Trophoblast cell (in vitro differentiated cells and primary cell): ENCODE results near the gene NRL.

Experiments
- DNase-seq, 2 donors: peaks; one replicate each; pipeline ENCODE4 v3.0.0-alpha.2; 2016
- H2AFZ ChIP-seq: 2 replicates; pipeline ENCODE4 v1.6.1; 2013; ENCODE audit warnings: low read length, moderate library complexity, mild to moderate bottlenecking; ENCODE audit not compliant: insufficient read depth, poor library complexity
- H2AK5ac ChIP-seq: 2 replicates; pipeline ENCODE4 v1.6.1; 2013; ENCODE audit warnings: mild to moderate bottlenecking, low read length
- H2BK120ac ChIP-seq: 2 replicates; pipeline ENCODE4 v1.6.1; 2013; ENCODE audit warnings: low read length, mild to moderate bottlenecking, moderate library complexity; ENCODE audit not compliant: insufficient read depth, poor library complexity
- H2BK12ac ChIP-seq: 2 replicates; pipeline ENCODE4 v1.6.1; 2013; ENCODE audit warnings: mild to moderate bottlenecking, low read length, moderate library complexity
- H2BK5ac ChIP-seq: 2 replicates; pipeline ENCODE4 v1.6.1; 2013; ENCODE audit warnings: low read length, low read depth, moderate library complexity, mild to moderate bottlenecking; ENCODE audit not compliant: poor library complexity
- H3K14ac ChIP-seq: 2 replicates; pipeline ENCODE4 v1.6.1; 2013; ENCODE audit warnings: mild to moderate bottlenecking, low read length
- H3K18ac ChIP-seq: 2 replicates; pipeline ENCODE4 v1.6.1; 2013; ENCODE audit warnings: mild to moderate bottlenecking, low read length
- H3K23ac ChIP-seq: 2 replicates; pipeline ENCODE4 v1.6.1; 2013; ENCODE audit warnings: low read length
- H3K27ac ChIP-seq: 2 replicates; pipeline ENCODE4 v1.5.1; 2013; ENCODE audit warnings: low read depth, mild to moderate bottlenecking, inconsistent platforms, low read length, moderate library complexity
- H3K27me3 ChIP-seq: 2 replicates; pipeline ENCODE4 v1.6.1; 2013; ENCODE audit warnings: inconsistent platforms, mild to moderate bottlenecking, low read length, moderate library complexity; ENCODE audit not compliant: insufficient read depth
- H3K36me3 ChIP-seq, 2 experiments: 1 replicate in 1 of 2; 2 replicates in 1 of 2; pipeline ENCODE4 v1.6.1; 2013; ENCODE audit warnings: low read length in 2 of 2, mild to moderate bottlenecking in 2 of 2, moderate library complexity in 1 of 2; ENCODE audit not compliant: insufficient read depth in 2 of 2, control insufficient read depth in 1 of 2
- H3K4ac ChIP-seq: 2 replicates; pipeline ENCODE4 v1.6.1; 2013; ENCODE audit warnings: low read depth, mild to moderate bottlenecking, low read length, moderate library complexity
- H3K4me1 ChIP-seq, 2 experiments: 1 replicate in 1 of 2; 2 replicates in 1 of 2; pipeline ENCODE4 v1.6.1; 2013; ENCODE audit warnings: low read length in 2 of 2, mild to moderate bottlenecking in 2 of 2, moderate library complexity in 1 of 2; ENCODE audit not compliant: insufficient read depth in 2 of 2, control insufficient read depth in 1 of 2
- H3K4me2 ChIP-seq: 2 replicates; pipeline ENCODE4 v1.6.1; 2013; ENCODE audit warnings: inconsistent platforms, mild to moderate bottlenecking, low read length, moderate library complexity
- H3K4me3 ChIP-seq: 2 replicates; pipeline ENCODE4 v1.5.1; 2013; ENCODE audit warnings: mild to moderate bottlenecking, low read depth, low read length, inconsistent platforms
- H3K79me1 ChIP-seq: one replicate; pipeline ENCODE4 v1.6.1; 2013; ENCODE audit warnings: low read length
- H3K79me2 ChIP-seq: 2 replicates; pipeline ENCODE4 v1.6.1; 2013; ENCODE audit warnings: low read length, mild to moderate bottlenecking; ENCODE audit not compliant: control insufficient read depth, insufficient read depth, poor library complexity
- H3K9ac ChIP-seq: 2 replicates; pipeline ENCODE4 v1.6.1; 2013; ENCODE audit warnings: mild to moderate bottlenecking, low read length
- H3K9me3 ChIP-seq: 2 replicates; pipeline ENCODE4 v1.6.1; 2013; ENCODE audit warnings: low read depth, mild to moderate bottlenecking, control low read depth, inconsistent platforms, low read length; ENCODE audit not compliant: insufficient read depth
- H4K12ac ChIP-seq: 2 replicates; pipeline ENCODE4 v1.6.1; 2013; ENCODE audit warnings: low read depth, mild to moderate bottlenecking, low read length, moderate library complexity
- H4K8ac ChIP-seq: 2 replicates; pipeline ENCODE4 v1.6.1; 2013; ENCODE audit warnings: low read depth, mild to moderate bottlenecking, low read length, moderate library complexity
- H4K91ac ChIP-seq: one replicate; pipeline ENCODE4 v1.6.1; 2013; ENCODE audit warnings: low read depth, mild to moderate bottlenecking, low read length, moderate library complexity
- WGBS: extraction: QIAGEN DNeasy Blood & Tissue Kit; methylation state at CpG from one replicate; pipeline ENCODE4 v1.1.7; 2013; ENCODE audit warnings: missing lambda C conversion rate; ENCODE audit not compliant: insufficient read length, insufficient coverage; ENCODE audit errors: extremely low coverage; 5-methylcytosine and 5-hydroxymethylcytosine counted together

NRL gene

GRCh38 chr14:24137529-24138395, 23.0 kb upstream of the NRL start:
- peaks cover 8% of the 10 kb centered on the region for H3K79me2 ChIP-seq
- H3K14ac ChIP-seq, result no peak overlapping the region
- no peak overlapping the region for H2AFZ ChIP-seq
- H2BK5ac ChIP-seq, result no peak overlapping the region
- H3K23ac ChIP-seq, result no peak overlapping the region
- H2BK12ac ChIP-seq, result no peak overlapping the region
- peaks cover 13% of the 10 kb centered on the region for H3K79me1 ChIP-seq
- no peak for DNase-seq
- H3K27ac ChIP-seq, result no peak overlapping the region
- no peak overlapping the region for H4K12ac ChIP-seq
- H2AK5ac ChIP-seq, result no peak overlapping the region
- WGBS, result no CpG with 5 or more reads among the region's 8 CpGs
- no peak overlapping the region for H2BK120ac ChIP-seq
- H4K8ac ChIP-seq, result no peak overlapping the region
- no peak overlapping the region for H3K4me3 ChIP-seq
- H3K27me3 ChIP-seq, result no peaks in the 10 kb centered on the region
- H3K18ac ChIP-seq, result no peak overlapping the region
- peaks cover 1% of the 10 kb centered on the region for H3K9me3 ChIP-seq
- H3K4me1 ChIP-seq, result peaks cover 6 to 10% of the 10 kb centered on the region in 2 experiments
- H3K4ac ChIP-seq, result no peak overlapping the region
- H3K9ac ChIP-seq, result no peak overlapping the region
- peaks cover 19% of the 10 kb centered on the region in 2 experiments for H3K36me3 ChIP-seq
- H4K91ac ChIP-seq, result no peak overlapping the region
- H3K4me2 ChIP-seq, result no peak overlapping the region

GRCh38 chr14:24136684-24137528, 22.2 kb upstream of the NRL start:
- Histone ChIP-seq H2BK12ac (no peak overlapping the region), H2AFZ (no peak overlapping the region), H3K4ac (no peak overlapping the region), H2AK5ac (peak overlapping the region; percentile 20), H3K36me3 (peaks cover 19% of the 10 kb centered on the region in 2 experiments), H4K12ac (no peak overlapping the region), H3K27ac (no peak overlapping the region), H3K23ac (no peak overlapping the region), H2BK5ac (no peak overlapping the region), H3K79me1 (peaks cover 13% of the 10 kb centered on the region), H2BK120ac (no peak overlapping the region), H4K8ac (no peak overlapping the region), H3K9me3 (peaks cover 1% of the 10 kb centered on the region), H3K4me3 (no peak overlapping the region), H3K79me2 (peaks cover 8% of the 10 kb centered on the region), H3K4me1 (peaks cover 6 to 10% of the 10 kb centered on the region in 2 experiments), H3K4me2 (peak overlapping the region; percentile 78), H3K9ac (no peak overlapping the region), H4K91ac (peak overlapping the region; percentile 67), H3K14ac (peak overlapping the region; percentile 46), H3K27me3 (no peaks in the 10 kb centered on the region), H3K18ac (peak overlapping the region; percentile 54)
- DNase-seq, result no peak
- no CpG with 5 or more reads among the region's 13 CpGs for WGBS

GRCh38 chr14:24135834-24136683, 21.3 kb upstream of the NRL start, which contains the start of gene PSME1:
Gene PSME1 (plus strand): TSS chr14:24136194. CDS start chr14:24136263, 69 bp downstream.
- H3K14ac ChIP-seq, result peak within 1 kb of the TSS; percentile 46
- H3K36me3 ChIP-seq, result peaks cover 19% of the 10 kb centered on the region in 2 experiments
- H2BK120ac ChIP-seq, result peak within 1 kb of the TSS; percentile 59
- peak within 1 kb of the TSS; percentile 54 for H3K18ac ChIP-seq
- H3K4me3 ChIP-seq, result peak within 1 kb of the TSS; percentile 96
- H2AFZ ChIP-seq, result peak within 1 kb of the TSS; percentile 61
- no peak within 1 kb of the TSS for H2BK5ac ChIP-seq
- H3K9me3 ChIP-seq, result peaks cover 1% of the 10 kb centered on the region
- H2AK5ac ChIP-seq, result peak within 1 kb of the TSS; percentile 20
- peak within 1 kb of the TSS; percentile 67 for H4K91ac ChIP-seq
- no peak within 1 kb of the TSS for H3K4ac ChIP-seq
- no CpG with 5 or more reads among the region's 75 CpGs for WGBS
- no peak within 1 kb of the TSS for H3K23ac ChIP-seq
- peak within 1 kb of the TSS; percentile 73 for H3K9ac ChIP-seq
- H3K4me2 ChIP-seq, result peak within 1 kb of the TSS; percentile 78
- no peak within 1 kb of the TSS for H2BK12ac ChIP-seq
- peak; percentile 82 to 88 for DNase-seq
- H3K4me1 ChIP-seq, result peaks cover 6 to 10% of the 10 kb centered on the region in 2 experiments
- peaks cover 6% of the 10 kb centered on the region for H3K79me2 ChIP-seq
- peak within 1 kb of the TSS; percentile 84 for H4K8ac ChIP-seq
- H3K27ac ChIP-seq, result no peak within 1 kb of the TSS
- peak within 1 kb of the TSS; percentile 68 for H4K12ac ChIP-seq
- peaks cover 9% of the 10 kb centered on the region for H3K79me1 ChIP-seq
- H3K27me3 ChIP-seq, result no peaks in the 10 kb centered on the region

GRCh38 chr14:24135584-24135833, 20.8 kb upstream of the NRL start:
- DNase-seq, result no peak
- no CpG with 5 or more reads among the region's 9 CpGs for WGBS
- H3K4me2 ChIP-seq, result peak overlapping the region; percentile 78
- no peak overlapping the region for H3K23ac ChIP-seq
- H3K27ac ChIP-seq, result no peak overlapping the region
- H2AFZ ChIP-seq, result peak overlapping the region; percentile 48
- H4K12ac ChIP-seq, result no peak overlapping the region
- H3K27me3 ChIP-seq, result no peaks in the 10 kb centered on the region
- peaks cover 19% of the 10 kb centered on the region in 2 experiments for H3K36me3 ChIP-seq
- H3K18ac ChIP-seq, result no peak overlapping the region
- no peak overlapping the region for H3K9ac ChIP-seq
- H3K9me3 ChIP-seq, result peaks cover 1% of the 10 kb centered on the region
- no peak overlapping the region for H2AK5ac ChIP-seq
- peak overlapping the region; percentile 96 for H3K4me3 ChIP-seq
- no peak overlapping the region for H3K14ac ChIP-seq
- peaks cover 6 to 10% of the 10 kb centered on the region in 2 experiments for H3K4me1 ChIP-seq
- no peak overlapping the region for H3K4ac ChIP-seq
- no peak overlapping the region for H2BK12ac ChIP-seq
- no peak overlapping the region for H4K91ac ChIP-seq
- H3K79me1 ChIP-seq, result peaks cover 5% of the 10 kb centered on the region
- H2BK5ac ChIP-seq, result no peak overlapping the region
- peaks cover 3% of the 10 kb centered on the region for H3K79me2 ChIP-seq
- no peak overlapping the region for H2BK120ac ChIP-seq
- peak overlapping the region; percentile 41 for H4K8ac ChIP-seq
